ENCODE measurements around the gene TIMM50.

- TF ChIP-seq POLR2A (IDR thresholded peaks at IDR 0.05) (no peak), CTCF (IDR thresholded peaks at IDR 0.05) (no peak)
These were observed 14.0 kb downstream of the TIMM50 start for GRCh38 chr19:39494661-39495060.
